ENCODE results near the gene LRP11. TPM values are rescaled to one million over a fixed set of nuclear protein-coding genes. Genes with fewer than 3 reads are reported as not detected.

LRP11 gene
- total RNA-seq, 1 donor from 2014 or later, result 54.5 TPM

GRCh38 chr6:149889326-149889725, 25.2 kb upstream of the LRP11 start:
- no peak for DNase-seq (ENCODE audit: low read depth)
- no peak for TF ChIP-seq CTCF (conservative IDR thresholded peaks at IDR 0.05; ENCODE audit: low read depth, low read length)
- no peak overlapping the region for H3K4me3 ChIP-seq (ENCODE audit: low read depth, low read length)

- DNase-seq (ENCODE audit: low read depth), result no peak
Measured at GRCh38 chr6:149888659-149889058, 24.5 kb upstream of the LRP11 start.

GRCh38 chr6:149888093-149888492, 23.9 kb upstream of the LRP11 start:
- no peak overlapping the region for H3K4me3 ChIP-seq (ENCODE audit: low read depth, low read length)
- no peak for DNase-seq (ENCODE audit: low read depth)
- no peak for TF ChIP-seq CTCF (conservative IDR thresholded peaks at IDR 0.05; ENCODE audit: low read depth, low read length)

More at GRCh38 chr6:149888659-149889058, 24.5 kb upstream of the LRP11 start:
- TF ChIP-seq CTCF (conservative IDR thresholded peaks at IDR 0.05; ENCODE audit: low read depth, low read length), result no peak
- no peak overlapping the region for H3K4me3 ChIP-seq (ENCODE audit: low read depth, low read length)

- TF ChIP-seq CTCF (conservative IDR thresholded peaks at IDR 0.05; ENCODE audit: low read depth, low read length), result no peak
- no peak overlapping the region for H3K4me3 ChIP-seq (ENCODE audit: low read depth, low read length)
- DNase-seq (ENCODE audit: low read depth), result no peak
Measured at GRCh38 chr6:149887343-149887742, 23.2 kb upstream of the LRP11 start.

- TF ChIP-seq CTCF (conservative IDR thresholded peaks at IDR 0.05; ENCODE audit: low read depth, low read length), result no peak
- DNase-seq (ENCODE audit: low read depth), result no peak
- no peak overlapping the region for H3K4me3 ChIP-seq (ENCODE audit: low read depth, low read length)
Measured at GRCh38 chr6:149885888-149886287, 21.7 kb upstream of the LRP11 start.

GRCh38 chr6:149884617-149885016, 20.5 kb upstream of the LRP11 start:
- DNase-seq (ENCODE audit: low read depth), result no peak
- no peak for TF ChIP-seq CTCF (conservative IDR thresholded peaks at IDR 0.05; ENCODE audit: low read depth, low read length)
- H3K4me3 ChIP-seq (ENCODE audit: low read depth, low read length), result no peak overlapping the region

GRCh38 chr6:149884215-149884614, 20.1 kb upstream of the LRP11 start:
- no peak overlapping the region for H3K4me3 ChIP-seq (ENCODE audit: low read depth, low read length)
- no peak for DNase-seq (ENCODE audit: low read depth)
- TF ChIP-seq CTCF (conservative IDR thresholded peaks at IDR 0.05; ENCODE audit: low read depth, low read length), result no peak
